ENCODE measurements around the gene B4GALT2.

B4GALT2 gene

GRCh38 chr1:44029911-44030604 is 51.0 kb downstream of the B4GALT2 start:
- no peak for DNase-seq (ENCODE audit: low read depth)

DNA sequence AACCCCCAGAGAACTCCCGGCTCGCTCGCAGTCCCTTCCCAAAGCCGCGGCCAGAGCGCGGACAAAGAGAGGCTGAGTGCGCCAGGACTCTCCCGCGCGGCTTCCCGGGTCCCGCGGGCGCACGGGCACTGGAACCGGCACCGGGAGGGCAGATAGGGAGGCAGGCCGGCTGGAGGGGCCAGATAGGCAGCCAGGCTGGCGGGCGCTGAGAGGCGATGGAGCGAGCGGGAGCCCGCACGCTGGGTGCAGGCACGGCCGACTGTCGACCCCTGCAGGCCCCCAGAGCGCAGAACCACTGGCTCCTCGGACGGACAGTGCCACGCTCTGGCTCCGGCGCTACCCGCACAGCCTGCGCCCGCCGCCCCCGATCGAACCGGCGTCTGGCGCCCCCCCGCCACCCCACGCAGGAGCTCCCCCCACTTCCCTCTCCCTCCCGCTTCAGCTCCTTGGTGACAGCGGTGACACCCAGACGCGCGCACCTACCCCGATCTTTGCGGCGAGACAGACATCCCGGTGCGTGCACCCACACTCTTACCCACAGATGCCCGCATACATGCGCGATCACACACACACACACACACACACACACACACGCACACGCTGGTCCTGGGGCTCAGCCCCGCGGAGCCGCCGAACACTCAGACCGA is 51.7 kb downstream of the B4GALT2 start:
- no peak for DNase-seq (ENCODE audit: low read depth)

DNA sequence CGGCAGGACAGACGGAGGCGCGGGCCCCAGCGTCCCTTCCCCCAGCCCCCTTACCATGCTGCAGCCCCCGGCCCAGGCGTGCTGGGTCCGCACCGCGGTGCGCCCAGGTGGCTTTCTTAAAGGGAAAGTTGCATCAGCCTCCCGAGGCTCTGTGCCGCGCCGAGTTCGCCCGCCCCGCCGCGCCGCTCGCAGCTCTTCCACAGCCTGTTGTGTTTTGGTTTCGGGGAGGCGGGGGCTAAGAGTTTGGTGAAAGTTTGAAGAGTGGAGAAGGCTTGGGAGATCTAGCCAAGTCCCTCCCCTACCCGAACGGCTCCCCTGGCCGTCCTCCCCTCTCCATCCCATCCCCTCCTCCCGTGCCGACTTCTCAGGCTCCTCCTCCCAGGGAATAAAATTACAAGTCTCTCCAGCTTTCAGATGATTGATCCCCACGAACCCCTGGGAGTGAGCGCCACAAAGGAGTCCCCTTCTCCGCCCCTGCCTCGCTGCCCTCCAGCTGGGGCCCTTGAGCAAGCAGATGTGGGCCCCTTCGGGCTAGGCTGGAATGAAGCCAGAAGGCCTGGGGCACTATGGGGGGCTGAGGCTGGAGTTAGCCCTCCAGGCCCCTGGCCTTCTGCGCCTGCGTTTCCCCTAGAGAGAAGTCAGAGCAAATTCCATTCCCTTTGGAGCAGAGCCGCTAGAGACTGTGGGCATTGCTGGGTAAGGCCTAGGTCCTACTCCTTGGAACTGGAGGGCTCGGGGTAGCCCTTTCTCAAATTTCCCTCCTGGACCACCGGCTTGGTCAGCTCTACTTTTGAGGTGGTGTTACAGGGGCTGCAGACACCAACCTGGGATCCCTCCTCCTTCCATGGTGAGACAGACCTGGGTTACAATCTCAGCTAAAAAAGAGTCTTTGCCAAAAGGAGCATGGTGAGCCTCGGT is 52.5 kb downstream of the B4GALT2 start, which contains the start of gene SLC6A9:
TSS of gene SLC6A9 (minus strand) at position 211 of the 918 bp plus-strand sequence. CDS start 7,185 bp downstream, outside the sequence.
- DNase-seq (ENCODE audit: low read depth): no peak

DNA sequence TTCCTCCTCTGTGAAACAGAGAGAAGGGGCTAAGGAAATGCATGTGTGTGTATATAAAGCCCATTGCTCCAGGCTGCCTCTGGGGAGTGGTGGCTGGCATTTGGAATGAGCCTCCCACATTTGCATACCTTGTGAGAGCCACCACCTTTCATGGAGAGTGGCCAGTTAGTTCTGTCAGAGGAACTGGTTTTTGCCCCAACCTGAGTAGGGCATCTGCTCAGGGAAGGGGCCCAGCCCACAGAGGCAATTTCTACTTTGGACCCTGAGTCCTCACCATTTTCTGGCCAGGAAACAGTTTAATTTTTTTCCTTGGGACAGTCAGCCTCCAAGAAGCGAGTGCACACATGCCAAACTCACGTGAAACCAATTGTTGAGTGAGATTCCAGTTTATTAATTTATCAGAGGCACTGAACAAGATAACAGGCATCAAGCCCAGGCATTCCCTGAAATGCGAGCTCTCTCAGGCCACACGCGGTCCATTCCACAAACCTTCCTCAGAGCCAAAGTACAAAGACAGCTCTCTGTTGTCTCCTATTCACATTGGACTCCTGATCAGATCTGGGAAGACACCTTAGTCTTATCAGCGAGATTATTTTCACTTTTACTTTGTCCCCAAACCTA is 53.3 kb downstream of the B4GALT2 start:
- no peak for DNase-seq (ENCODE audit: low read depth)

- no peak for DNase-seq (ENCODE audit: low read depth)
These were observed 54.1 kb downstream of the B4GALT2 start for GRCh38 chr1:44033041-44033575.

- DNase-seq (ENCODE audit: low read depth): no peak
These were observed 54.7 kb downstream of the B4GALT2 start for GRCh38 chr1:44033756-44034155.

GRCh38 chr1:44034423-44034822 is 55.4 kb downstream of the B4GALT2 start:
- DNase-seq (ENCODE audit: low read depth): no peak

DNA sequence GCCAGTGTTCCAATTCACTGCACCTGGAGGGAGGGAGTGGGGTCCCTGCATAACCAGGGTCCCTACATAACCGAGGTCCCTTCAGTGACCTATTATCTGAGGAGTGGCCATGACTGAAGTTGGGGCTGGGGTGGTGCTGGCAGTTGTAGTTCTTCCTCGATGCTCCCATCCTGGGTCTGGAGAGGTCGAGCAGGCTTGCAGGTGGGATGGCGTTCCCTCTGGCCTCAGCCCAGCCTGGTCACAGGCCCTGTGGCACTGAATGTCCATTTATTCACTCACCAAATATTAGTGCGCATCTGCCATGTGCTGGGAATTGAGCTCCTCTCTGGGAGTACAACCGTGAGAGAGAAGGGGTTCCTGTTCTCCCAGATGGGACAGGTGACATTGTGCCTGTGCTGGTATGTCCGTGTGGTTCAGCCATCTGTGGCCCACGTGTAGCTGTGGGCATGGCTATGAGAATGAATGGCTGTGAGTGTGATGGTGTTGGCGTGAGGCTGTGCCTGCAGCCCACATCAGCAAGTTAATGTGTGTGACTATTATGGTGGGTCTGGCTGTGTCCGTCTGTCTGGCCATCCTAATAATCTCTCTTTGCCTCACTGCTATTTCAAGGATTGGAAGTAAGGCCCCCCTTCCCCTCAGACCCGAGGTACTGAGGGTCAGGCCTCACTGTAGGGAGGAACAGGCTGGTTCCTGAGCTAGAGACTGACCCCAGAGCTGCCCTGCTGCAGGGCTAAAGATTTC is 56.1 kb downstream of the B4GALT2 start:
- no peak for DNase-seq (ENCODE audit: low read depth)

GRCh38 chr1:44035726-44036408 is 56.9 kb downstream of the B4GALT2 start:
- no peak for DNase-seq (ENCODE audit: low read depth)

DNA sequence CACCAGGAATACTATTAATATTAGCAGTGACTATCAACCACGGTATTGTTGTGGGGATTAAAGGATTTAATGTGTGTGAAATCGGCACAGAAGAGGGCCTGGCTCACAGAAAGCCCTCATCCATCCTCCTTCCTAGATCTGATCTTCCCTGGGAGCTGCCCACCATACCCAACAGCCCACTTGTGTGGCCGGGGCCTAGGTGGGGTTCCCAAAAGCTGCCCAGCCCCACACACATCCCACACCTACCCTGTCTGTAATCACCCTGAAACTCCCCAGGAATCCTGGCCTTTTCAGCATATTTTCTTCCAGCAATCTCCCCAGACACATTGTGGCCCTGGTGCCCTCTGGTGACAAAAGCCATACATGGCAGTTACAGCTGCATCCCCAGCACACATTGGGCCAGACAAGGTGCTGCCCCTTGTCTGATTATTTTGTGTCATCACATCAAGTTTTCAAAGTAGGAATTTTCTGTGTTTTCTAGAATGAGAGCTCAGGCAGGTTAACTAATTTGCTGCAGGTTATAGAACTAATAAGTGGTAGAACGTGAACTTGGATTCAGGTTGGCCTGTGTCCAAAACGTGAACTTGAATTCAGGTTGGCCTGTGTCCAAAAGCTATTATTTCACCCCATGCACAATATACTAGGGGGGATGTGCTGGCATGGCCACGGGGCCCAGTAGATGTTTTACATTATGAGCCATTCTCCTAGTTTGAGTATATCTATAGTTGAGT is 57.6 kb downstream of the B4GALT2 start:
- DNase-seq (ENCODE audit: low read depth): no peak

GRCh38 chr1:44037154-44037553 is 58.1 kb downstream of the B4GALT2 start:
- no peak for DNase-seq (ENCODE audit: low read depth)

DNA sequence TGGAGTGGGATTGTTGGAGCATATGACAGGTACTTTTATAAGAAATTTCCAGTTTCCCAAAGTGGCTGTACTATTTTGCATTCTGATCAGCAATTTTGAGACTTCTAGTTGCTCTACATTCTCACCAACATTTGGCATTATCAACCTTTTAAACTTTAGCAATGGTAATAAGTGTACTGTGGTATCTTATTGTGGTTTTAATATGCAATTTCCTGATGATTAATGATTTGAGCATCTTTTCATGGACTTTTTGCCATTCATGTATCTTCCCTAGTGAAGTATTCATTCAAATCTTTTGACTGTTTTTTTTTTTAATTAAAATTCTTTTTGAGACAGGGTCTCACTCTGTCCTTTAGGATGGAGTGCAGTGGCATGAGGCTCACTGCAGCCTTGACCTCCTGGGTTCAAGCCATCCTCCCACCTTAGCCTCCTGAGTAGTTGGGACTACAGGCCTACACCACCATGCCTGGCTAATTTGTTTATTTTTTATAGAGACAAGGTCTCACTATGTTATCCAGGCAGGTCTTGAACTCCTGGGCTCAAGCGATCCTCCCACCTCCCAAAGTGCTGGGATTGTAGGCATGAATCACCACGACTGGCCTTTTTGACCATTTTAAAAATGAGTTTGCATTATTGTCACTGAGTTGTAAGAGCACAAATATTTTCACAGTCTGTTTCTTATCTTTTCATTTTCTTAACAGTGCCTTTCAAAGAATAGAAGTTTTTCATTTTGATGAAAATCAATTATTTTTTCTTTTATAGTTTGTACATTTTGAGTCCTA is 60.1 kb downstream of the B4GALT2 start:
- DNase-seq (ENCODE audit: low read depth): no peak

- no peak for DNase-seq (ENCODE audit: low read depth)
These were observed 61.4 kb downstream of the B4GALT2 start for GRCh38 chr1:44040418-44040817.

Measured in non-pigmented ciliary epithelial cell (primary cell).